Left cardiac atrium (tissue), 4 donors: ENCODE results near the gene TBC1D2B. TPM values are rescaled to one million over a fixed set of nuclear protein-coding genes. Genes with fewer than 3 reads are reported as not detected.
"Not testable (repeated sequence)": the region's sequence is repeated elsewhere in the genome, so short reads cannot be mapped to it uniquely, and the experiment has no call there.

Source experiments
- ATAC-seq, 2 donors: fragments of 200-7000 bp; cut with Tn5 transposase; one replicate each; pipeline ENCODE4 v1.9.1; 2020; ENCODE audit warnings: mild to moderate bottlenecking in 2 of 2, moderate library complexity in 2 of 2
- DNase-seq: peaks from one replicate; pipeline ENCODE4 v3.0.0-alpha.2; 2020
- intact Hi-C, 2 donors: fragments of 100-400 bp; cut with DNase I; formaldehyde crosslinking; loops; one replicate each; pipeline versions ENCODE4 v1.14.1 to v1.15.1; 2022 to 2023
- total RNA-seq, 2 donors: library from RNA; stranded (reverse); fragmentation: NEBNext Ultra II Directional; extraction: Animal tissue kit (Norgen Biotek cat#: 25700); gene quantifications; one replicate each; pipeline ENCODE4 v1.2.1, GENCODE V29; 2021
- donor health status: DM: no; HTN: yes; CAD: no.
- donor health status: DM: no; HTN: yes; CAD: no; lungs with severe emphysema.
- donor health status: DM: yes; HTN: yes; CAD: no.
- donor health status: Dilated cardiomyopathy.

The TBC1D2B gene
- total RNA-seq, 2 donors from 2014 or later = 20.5 to 23.7 TPM

GRCh38 chr15:77950470-77950869 lies 127.0 kb downstream of the TBC1D2B start:
- DNase-seq, intact Hi-C loops, ATAC-seq: not testable (repeated sequence)

GRCh38 chr15:77945566-77945965 lies 131.9 kb downstream of the TBC1D2B start:
- DNase-seq (no peak), ATAC-seq (no peak)
- intact Hi-C loops = no loop called here

Other genes with a start within 250 kb of the TBC1D2B start
- gene SH2D7, start 14.8 kb upstream of the TBC1D2B start, total RNA-seq = not detected
- gene CIB2, start 53.7 kb upstream of the TBC1D2B start, total RNA-seq = 10 to 100 TPM; 50.3 to 66.9 TPM
- gene IDH3A, start 71.7 kb upstream of the TBC1D2B start, total RNA-seq = 100 to 1,000 TPM; 353 to 512 TPM
- under 1 TPM; 0.29 to 0.32 TPM for gene ACSBG1, start 156.9 kb upstream of the TBC1D2B start, total RNA-seq
- gene DNAJA4, start 186.9 kb upstream of the TBC1D2B start, total RNA-seq = 100 to 1,000 TPM; 116 to 171 TPM
- 10 to 100 TPM; 27.1 to 35.5 TPM for gene SKIC8, start 221.9 kb upstream of the TBC1D2B start, total RNA-seq